Nephron (organoid): ENCODE results near the gene TNFAIP2.
"Not testable (repeated sequence)": the region's sequence is repeated elsewhere in the genome, so short reads cannot be mapped to it uniquely, and the experiment has no call there.

Experiments
- H3K27ac Mint-ChIP-seq, 3 experiments: 2 replicates each; pipeline ENCODE4 v1.8.0; 2020; ENCODE audit warnings: mixed read lengths in 3 of 3, mild to moderate bottlenecking in 2 of 3, moderate library complexity in 1 of 3
- H3K27me3 Mint-ChIP-seq: 2 replicates; pipeline ENCODE4 v1.8.0; 2021; ENCODE audit warnings: low read depth, mild to moderate bottlenecking, moderate library complexity, mixed read lengths
- H3K36me3 Mint-ChIP-seq: 2 replicates; pipeline ENCODE4 v1.8.0; 2020; ENCODE audit warnings: low read depth, mixed read lengths
- H3K4me1 Mint-ChIP-seq: 2 replicates; pipeline ENCODE4 v1.8.0; 2020; ENCODE audit warnings: mixed read lengths
- H3K4me3 Mint-ChIP-seq, 3 experiments: 2 replicates each; pipeline ENCODE4 v1.8.0; 2020; ENCODE audit warnings: mild to moderate bottlenecking in 3 of 3, mixed read lengths in 3 of 3, moderate library complexity in 2 of 3
- H3K9me3 Mint-ChIP-seq: 2 replicates; pipeline ENCODE4 v1.8.0; 2020; ENCODE audit warnings: mixed read lengths
- CTCF ChIP-seq, 3 experiments: fragments of 200-600 bp; sonication (generic); IDR thresholded peaks; one replicate each; pipeline ENCODE4 v1.5.0; 2021; ENCODE audit warnings: antibody characterized with exemption in 3 of 3; ENCODE audit not compliant: unreplicated experiment in 3 of 3

The TNFAIP2 gene

GRCh38 chr14:103172921-103173320, 49.7 kb downstream of the TNFAIP2 start:
- TF ChIP-seq CTCF (IDR thresholded peaks at IDR 0.05; ENCODE audit: unreplicated experiment in 3 of 3) = no peak
- Mint-ChIP-seq H3K4me1 (no peaks in the 10 kb centered on the region), H3K27me3 (peaks cover 6% of the 10 kb centered on the region), H3K36me3 (peaks cover 15% of the 10 kb centered on the region), H3K4me3 (no peak overlapping the region), H3K27ac (no peak overlapping the region), H3K9me3 (peaks cover 53% of the 10 kb centered on the region)

- H3K27ac Mint-ChIP-seq, H3K4me1 Mint-ChIP-seq, H3K4me3 Mint-ChIP-seq, H3K27me3 Mint-ChIP-seq: not testable (repeated sequence)
- Mint-ChIP-seq H3K36me3 (peaks cover 15% of the 10 kb centered on the region), H3K9me3 (peaks cover 53% of the 10 kb centered on the region)
These were observed 50.6 kb downstream of the TNFAIP2 start for GRCh38 chr14:103173887-103174286.

GRCh38 chr14:103176176-103176575, 52.9 kb downstream of the TNFAIP2 start:
- H3K27me3 Mint-ChIP-seq, H3K36me3 Mint-ChIP-seq, H3K4me3 Mint-ChIP-seq, H3K27ac Mint-ChIP-seq, H3K4me1 Mint-ChIP-seq: not testable (repeated sequence)
- H3K9me3 Mint-ChIP-seq = peaks cover 39% of the 10 kb centered on the region

- peaks cover 5% of the 10 kb centered on the region for H3K27me3 Mint-ChIP-seq
- H3K9me3 Mint-ChIP-seq = peaks cover 29% of the 10 kb centered on the region
- no peak overlapping the region for H3K27ac Mint-ChIP-seq
- no peaks in the 10 kb centered on the region for H3K4me1 Mint-ChIP-seq
- H3K4me3 Mint-ChIP-seq = no peak overlapping the region
- H3K36me3 Mint-ChIP-seq = peaks cover 6% of the 10 kb centered on the region
- no peak for TF ChIP-seq CTCF (IDR thresholded peaks at IDR 0.05; ENCODE audit: unreplicated experiment in 3 of 3)
These were observed 54.1 kb downstream of the TNFAIP2 start for GRCh38 chr14:103177376-103177775.

GRCh38 chr14:103178521-103178920, 55.3 kb downstream of the TNFAIP2 start:
- no peaks in the 10 kb centered on the region for H3K4me1 Mint-ChIP-seq
- H3K9me3 Mint-ChIP-seq = peaks cover 18% of the 10 kb centered on the region
- no peak overlapping the region for H3K27ac Mint-ChIP-seq
- H3K36me3 Mint-ChIP-seq = peaks cover 6% of the 10 kb centered on the region
- no peak for TF ChIP-seq CTCF (IDR thresholded peaks at IDR 0.05; ENCODE audit: unreplicated experiment in 3 of 3)
- H3K27me3 Mint-ChIP-seq = peaks cover 8% of the 10 kb centered on the region
- H3K4me3 Mint-ChIP-seq = no peak overlapping the region

- TF ChIP-seq CTCF (IDR thresholded peaks at IDR 0.05; ENCODE audit: unreplicated experiment in 3 of 3) = no peak
- H3K27ac Mint-ChIP-seq = no peak overlapping the region
- H3K4me3 Mint-ChIP-seq = no peak overlapping the region
- peaks cover 17% of the 10 kb centered on the region for H3K9me3 Mint-ChIP-seq
- H3K36me3 Mint-ChIP-seq = peaks cover 6% of the 10 kb centered on the region
- no peaks in the 10 kb centered on the region for H3K4me1 Mint-ChIP-seq
- peaks cover 8% of the 10 kb centered on the region for H3K27me3 Mint-ChIP-seq
These were observed 55.8 kb downstream of the TNFAIP2 start for GRCh38 chr14:103179094-103179493.

GRCh38 chr14:103180331-103180730, 57.1 kb downstream of the TNFAIP2 start:
- H3K36me3 Mint-ChIP-seq = peaks cover under 1% of the 10 kb centered on the region
- peaks cover 11% of the 10 kb centered on the region for H3K27me3 Mint-ChIP-seq
- H3K4me1 Mint-ChIP-seq = no peaks in the 10 kb centered on the region
- peaks cover 7% of the 10 kb centered on the region for H3K9me3 Mint-ChIP-seq
- no peak overlapping the region for H3K4me3 Mint-ChIP-seq
- TF ChIP-seq CTCF (IDR thresholded peaks at IDR 0.05; ENCODE audit: unreplicated experiment in 3 of 3) = no peak
- no peak overlapping the region for H3K27ac Mint-ChIP-seq
